Endothelial cell of umbilical vein (primary cell): ENCODE results near the gene FPGS.

Experiments used
- EZH2 ChIP-seq: IDR thresholded peaks from 2 replicates; pipeline ENCODE4 v1.6.1; 2012; ENCODE audit warnings: borderline replicate concordance, low read depth, mild to moderate bottlenecking, moderate library complexity, low read length, inconsistent platforms; ENCODE audit not compliant: severe bottlenecking
- GATA2 ChIP-seq: IDR thresholded peaks from 2 replicates; pipeline ENCODE4 v1.7.0; 2011; ENCODE audit warnings: low read depth, mild to moderate bottlenecking, moderate library complexity, mixed read lengths, low read length; ENCODE audit not compliant: insufficient read length, insufficient read depth
- MYC ChIP-seq: IDR thresholded peaks from one replicate; pipeline ENCODE4 v1.6.1; 2011; ENCODE audit warnings: mild to moderate bottlenecking, low read depth, low read length
- POLR2A ChIP-seq: IDR thresholded peaks from 2 replicates; pipeline ENCODE4 v1.6.1; 2012; ENCODE audit warnings: low read depth, mild to moderate bottlenecking, control low read depth, low read length
- TF ChIP-seq, protein P1 (sequence below): IDR thresholded peaks from 2 replicates; pipeline ENCODE4 v1.6.1; 2011; ENCODE audit not compliant: insufficient read depth, insufficient read length
- TF ChIP-seq, protein P2 (sequence below), 2 donors: IDR thresholded peaks; 1 replicate in 1 of 2; 2 replicates in 1 of 2; pipeline ENCODE4 v1.5.1; 2011; ENCODE audit warnings: low read length in 2 of 2, mild to moderate bottlenecking in 2 of 2, moderate library complexity in 2 of 2, control low read depth in 1 of 2, inconsistent platforms in 1 of 2, low read depth in 1 of 2; ENCODE audit not compliant: insufficient read depth in 1 of 2; ENCODE audit errors: extremely low read depth in 1 of 2

DNA sequence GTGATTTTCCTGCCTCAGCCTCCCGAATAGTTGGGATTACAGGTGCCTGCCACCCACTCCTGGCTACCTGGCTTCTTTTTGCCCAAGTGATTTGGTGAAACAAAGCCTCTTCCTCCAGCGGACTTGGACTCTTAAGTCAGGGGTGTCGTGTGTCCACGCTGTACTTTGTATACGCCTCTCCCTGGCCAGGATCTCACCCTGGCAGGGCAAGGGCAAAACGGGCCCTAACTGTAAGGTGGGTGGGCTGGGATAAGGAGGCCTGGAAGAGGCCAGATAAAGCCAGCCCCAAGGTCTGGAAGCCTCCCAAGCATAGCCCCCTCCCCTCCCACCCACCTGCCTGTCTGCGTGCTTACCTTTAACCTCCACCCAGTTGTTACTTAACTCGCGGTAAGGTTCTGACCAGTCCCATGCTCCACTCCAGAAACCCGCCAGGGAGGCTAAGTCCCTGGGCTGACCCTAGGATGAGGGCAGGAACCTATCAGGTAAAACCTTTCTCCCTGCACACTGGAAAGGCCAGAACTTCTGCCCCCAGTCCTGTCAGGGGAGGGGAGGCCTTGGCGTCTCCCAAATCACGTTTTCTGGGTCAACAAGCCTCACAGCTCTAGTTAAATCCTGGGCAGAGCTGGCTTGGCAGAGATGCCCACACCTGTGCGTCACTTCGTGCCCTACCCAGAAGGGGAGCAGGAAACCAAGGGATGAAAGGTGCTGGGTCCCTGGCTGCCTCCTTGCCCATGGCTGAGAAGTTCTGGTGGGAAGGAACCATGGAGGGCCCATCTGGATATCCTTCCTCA is 8.5 kb upstream of the FPGS start:
- no peak for TF ChIP-seq POLR2A
- TF ChIP-seq, protein P1, sequence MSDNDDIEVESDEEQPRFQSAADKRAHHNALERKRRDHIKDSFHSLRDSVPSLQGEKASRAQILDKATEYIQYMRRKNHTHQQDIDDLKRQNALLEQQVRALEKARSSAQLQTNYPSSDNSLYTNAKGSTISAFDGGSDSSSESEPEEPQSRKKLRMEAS, result no peak
- TF ChIP-seq, protein P2, sequence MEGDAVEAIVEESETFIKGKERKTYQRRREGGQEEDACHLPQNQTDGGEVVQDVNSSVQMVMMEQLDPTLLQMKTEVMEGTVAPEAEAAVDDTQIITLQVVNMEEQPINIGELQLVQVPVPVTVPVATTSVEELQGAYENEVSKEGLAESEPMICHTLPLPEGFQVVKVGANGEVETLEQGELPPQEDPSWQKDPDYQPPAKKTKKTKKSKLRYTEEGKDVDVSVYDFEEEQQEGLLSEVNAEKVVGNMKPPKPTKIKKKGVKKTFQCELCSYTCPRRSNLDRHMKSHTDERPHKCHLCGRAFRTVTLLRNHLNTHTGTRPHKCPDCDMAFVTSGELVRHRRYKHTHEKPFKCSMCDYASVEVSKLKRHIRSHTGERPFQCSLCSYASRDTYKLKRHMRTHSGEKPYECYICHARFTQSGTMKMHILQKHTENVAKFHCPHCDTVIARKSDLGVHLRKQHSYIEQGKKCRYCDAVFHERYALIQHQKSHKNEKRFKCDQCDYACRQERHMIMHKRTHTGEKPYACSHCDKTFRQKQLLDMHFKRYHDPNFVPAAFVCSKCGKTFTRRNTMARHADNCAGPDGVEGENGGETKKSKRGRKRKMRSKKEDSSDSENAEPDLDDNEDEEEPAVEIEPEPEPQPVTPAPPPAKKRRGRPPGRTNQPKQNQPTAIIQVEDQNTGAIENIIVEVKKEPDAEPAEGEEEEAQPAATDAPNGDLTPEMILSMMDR (IDR thresholded peaks at IDR 0.05; ENCODE audit: extremely low read depth in 1 of 2, insufficient read depth in 1 of 2, low read depth in 1 of 2, low read length in 2 of 2), result no peak
- TF ChIP-seq EZH2, result no peak
- no peak for TF ChIP-seq MYC
- TF ChIP-seq GATA2, result no peak
